H9 (cell line): ENCODE data around the gene MAST1. TPM values are rescaled to one million over a fixed set of nuclear protein-coding genes. Genes with fewer than 3 reads are reported as not detected.

Experiments
- DNase-seq: peaks from one replicate; pipeline ENCODE4 v3.0.0-alpha.2; 2017
- H2AFZ ChIP-seq: one replicate; pipeline ENCODE4 v1.6.1; 2013; ENCODE audit warnings: mild to moderate bottlenecking, low read length, control low read depth, moderate library complexity
- H2AK5ac ChIP-seq: 2 replicates; pipeline ENCODE4 v1.6.1; 2013; ENCODE audit warnings: low read length, control low read depth, mixed read lengths; ENCODE audit not compliant: insufficient read length
- H2BK120ac ChIP-seq: one replicate; pipeline ENCODE4 v1.6.1; 2013; ENCODE audit warnings: low read depth, mild to moderate bottlenecking, low read length, control low read depth, inconsistent platforms; ENCODE audit not compliant: poor library complexity, severe bottlenecking
- H2BK12ac ChIP-seq: 2 replicates; pipeline ENCODE4 v1.6.1; 2013; ENCODE audit warnings: low read length, control low read depth, mixed read lengths, low read depth; ENCODE audit not compliant: insufficient read length
- H2BK15ac ChIP-seq: 2 replicates; pipeline ENCODE4 v1.6.1; 2013; ENCODE audit warnings: low read depth, low read length, control low read depth
- H2BK20ac ChIP-seq: one replicate; pipeline ENCODE4 v1.6.1; 2013; ENCODE audit warnings: low read depth, mild to moderate bottlenecking, low read length, control low read depth, inconsistent platforms; ENCODE audit not compliant: poor library complexity, severe bottlenecking
- H2BK5ac ChIP-seq: 2 replicates; pipeline ENCODE4 v1.6.1; 2013; ENCODE audit warnings: low read length, control low read depth, mixed read lengths; ENCODE audit not compliant: insufficient read length
- H3K14ac ChIP-seq: 2 replicates; pipeline ENCODE4 v1.6.1; 2013; ENCODE audit warnings: low read length, control low read depth; ENCODE audit not compliant: insufficient read depth
- H3K18ac ChIP-seq: 2 replicates; pipeline ENCODE4 v1.6.1; 2013; ENCODE audit warnings: low read depth, mild to moderate bottlenecking, mixed read lengths, low read length, control low read depth; ENCODE audit not compliant: insufficient read length
- H3K23ac ChIP-seq: 2 replicates; pipeline ENCODE4 v1.6.1; 2013; ENCODE audit warnings: low read length, control low read depth, mixed read lengths, low read depth; ENCODE audit not compliant: insufficient read length
- H3K23me2 ChIP-seq: 2 replicates; pipeline ENCODE4 v1.6.1; 2013; ENCODE audit warnings: low read depth, mild to moderate bottlenecking, mixed read lengths, low read length, control low read depth; ENCODE audit not compliant: insufficient read length, poor library complexity, severe bottlenecking
- H3K27ac ChIP-seq: 2 replicates; pipeline ENCODE4 v1.5.1; 2013; ENCODE audit warnings: low read length, control low read depth, mixed read lengths, low read depth; ENCODE audit not compliant: insufficient read length
- H3K27me3 ChIP-seq: 2 replicates; pipeline ENCODE4 v1.6.1; 2013; ENCODE audit warnings: low read length, control low read depth, inconsistent platforms; ENCODE audit not compliant: insufficient read depth
- H3K4ac ChIP-seq: 2 replicates; pipeline ENCODE4 v1.6.1; 2013; ENCODE audit warnings: low read depth, mild to moderate bottlenecking, control low read depth, inconsistent platforms, low read length, moderate library complexity
- H3K4me1 ChIP-seq: 2 replicates; pipeline ENCODE4 v1.6.1; 2013; ENCODE audit warnings: low read length, control low read depth, inconsistent platforms; ENCODE audit not compliant: insufficient read depth
- H3K4me2 ChIP-seq: 2 replicates; pipeline ENCODE4 v1.6.1; 2013; ENCODE audit warnings: low read length, control low read depth, mixed read lengths; ENCODE audit not compliant: insufficient read length, insufficient read depth
- H3K56ac ChIP-seq: 2 replicates; pipeline ENCODE4 v1.6.1; 2013; ENCODE audit warnings: low read depth, mild to moderate bottlenecking, mixed read lengths, low read length, control low read depth; ENCODE audit not compliant: insufficient read length
- H3K79me1 ChIP-seq: 2 replicates; pipeline ENCODE4 v1.6.1; 2013; ENCODE audit warnings: low read depth, mild to moderate bottlenecking, moderate library complexity, low read length, control low read depth, inconsistent platforms; ENCODE audit not compliant: insufficient read depth, poor library complexity, severe bottlenecking
- H3K79me2 ChIP-seq: 2 replicates; pipeline ENCODE4 v1.6.1; 2013; ENCODE audit warnings: low read length, control low read depth, inconsistent platforms; ENCODE audit not compliant: insufficient read depth
- H3K9ac ChIP-seq: 2 replicates; pipeline ENCODE4 v1.6.1; 2013; ENCODE audit warnings: low read length, control low read depth, mixed read lengths; ENCODE audit not compliant: insufficient read length; ENCODE audit errors: extremely low read depth
- H3K9me3 ChIP-seq: one replicate; pipeline ENCODE4 v1.6.1; 2013; ENCODE audit warnings: low read depth, low read length, inconsistent platforms; ENCODE audit not compliant: control insufficient read depth
- H3T11ph ChIP-seq: one replicate; pipeline ENCODE4 v1.6.1; 2013; ENCODE audit warnings: mild to moderate bottlenecking, low read length, control low read depth, inconsistent platforms
- H4K20me1 ChIP-seq: one replicate; pipeline ENCODE4 v1.6.1; 2013; ENCODE audit not compliant: control insufficient read depth, insufficient read length, insufficient read depth
- H4K5ac ChIP-seq: 2 replicates; pipeline ENCODE4 v1.6.1; 2013; ENCODE audit warnings: low read depth, mild to moderate bottlenecking, mixed read lengths, low read length, control low read depth; ENCODE audit not compliant: insufficient read length
- H4K8ac ChIP-seq: replicated peaks from 2 replicates; pipeline ENCODE4 v1.6.1; 2013; ENCODE audit warnings: low read length, control low read depth, mixed read lengths, low read depth; ENCODE audit not compliant: insufficient read length
- H4K91ac ChIP-seq: 2 replicates; pipeline ENCODE4 v1.6.1; 2013; ENCODE audit warnings: low read depth, mild to moderate bottlenecking, moderate library complexity, mixed read lengths, low read length, control low read depth; ENCODE audit not compliant: insufficient read length
- H3K27ac Mint-ChIP-seq, 3 experiments: 2 replicates in 2 of 3; 3 replicates in 1 of 3; pipeline ENCODE4 v1.8.0; 2020 to 2021; ENCODE audit warnings: mixed read lengths in 3 of 3, mild to moderate bottlenecking in 1 of 3, moderate library complexity in 1 of 3
- H3K27me3 Mint-ChIP-seq: 2 replicates; pipeline ENCODE4 v1.8.0; 2021; ENCODE audit warnings: low read depth, mild to moderate bottlenecking, moderate library complexity, mixed read lengths
- H3K36me3 Mint-ChIP-seq, 3 experiments: 2 replicates in 2 of 3; 3 replicates in 1 of 3; pipeline ENCODE4 v1.8.0; 2020 to 2021; ENCODE audit warnings: low read depth in 3 of 3, mixed read lengths in 3 of 3; ENCODE audit not compliant: insufficient read depth in 1 of 3
- H3K4me1 Mint-ChIP-seq, 2 experiments: 2 replicates each; pipeline ENCODE4 v1.8.0; 2020; ENCODE audit warnings: mixed read lengths in 2 of 2
- H3K4me3 Mint-ChIP-seq, 2 experiments: 2 replicates in 1 of 2; 3 replicates in 1 of 2; pipeline ENCODE4 v1.8.0; 2020 to 2021; ENCODE audit warnings: mild to moderate bottlenecking in 2 of 2, mixed read lengths in 2 of 2, moderate library complexity in 1 of 2
- H3K9me3 Mint-ChIP-seq, 2 experiments: 2 replicates in 1 of 2; 3 replicates in 1 of 2; pipeline ENCODE4 v1.8.0; 2020; ENCODE audit warnings: mild to moderate bottlenecking in 2 of 2, mixed read lengths in 2 of 2, moderate library complexity in 1 of 2
- CTCF ChIP-seq: fragments of 200-600 bp; sonication (generic); conservative IDR thresholded peaks from 3 replicates; pipeline ENCODE4 v1.8.0; 2021; ENCODE audit warnings: antibody characterized with exemption, mild to moderate bottlenecking
- whole genome bisulfite sequencing: extraction: QIAGEN DNeasy Blood & Tissue Kit; methylation state at CpG from one replicate; pipeline ENCODE4 v1.1.7; 2013; ENCODE audit warnings: missing lambda C conversion rate, low lambda C conversion rate, mixed read lengths; ENCODE audit not compliant: insufficient read length; ENCODE audit errors: extremely low coverage; 5-methylcytosine and 5-hydroxymethylcytosine counted together
- total RNA-seq: library from RNA; stranded (reverse); gene quantifications from 2 replicates; pipeline ENCODE4 v1.2.1, GENCODE V29; 2021

MAST1 gene
- total RNA-seq, 1 experiment from 2014 or later: 15.1 TPM

GRCh38 chr19:12801466-12802266 lies 36.6 kb upstream of the MAST1 start, which contains the start of the genes PRDX2 and THSD8:
PRDX2 (minus strand) TSS chr19:12801800; CDS start chr19:12801261, 539 bp downstream.
THSD8 (plus strand) TSS chr19:12802069; CDS start chr19:12802072, 3 bp downstream.
- Histone ChIP-seq H3K4me1 (no peaks in the 10 kb centered on the region; the same call in 1 of the 2 replicates), H2BK5ac (no peak within 1 kb of the TSS), H2BK120ac (no peak within 1 kb of the TSS), H2BK15ac (no peak within 1 kb of the TSS), H2BK20ac (no peak within 1 kb of the TSS), H3K4ac (no peak within 1 kb of the TSS), H3T11ph (no peak within 1 kb of the TSS), H2BK12ac (no peak within 1 kb of the TSS), H3K23me2 (peaks cover 24% of the 10 kb centered on the region), H3K27me3 (no peaks in the 10 kb centered on the region), H4K8ac (no peak within 1 kb of the TSS), H4K91ac (no peak within 1 kb of the TSS), H3K23ac (no peak within 1 kb of the TSS), H3K79me2 (no peaks in the 10 kb centered on the region), H4K5ac (no peak within 1 kb of the TSS), H3K9ac (peak within 1 kb of the TSS; percentile 85), H3K18ac (peak within 1 kb of the TSS; percentile 73), H4K20me1 (no peaks in the 10 kb centered on the region), H3K4me2 (peak within 1 kb of the TSS; percentile 84), H3K14ac (peak within 1 kb of the TSS; percentile 86), H3K79me1 (peaks cover 4% of the 10 kb centered on the region), H3K27ac (no peak within 1 kb of the TSS), H2AK5ac (no peak within 1 kb of the TSS), H3K56ac (no peak within 1 kb of the TSS), H3K9me3 (no peaks in the 10 kb centered on the region), H2AFZ (no peak within 1 kb of the TSS)
- peaks cover 11 to 44% (median 35%) of the 10 kb centered on the region in 3 experiments; a peak in 6 of 7 replicates for H3K36me3 Mint-ChIP-seq
- no peak; the same call in 2 of the 3 replicates for TF ChIP-seq CTCF
- DNase-seq: peak; percentile 77
- peak within 1 kb of the TSS; percentile 91 to 94 for H3K4me3 Mint-ChIP-seq
- H3K4me1 Mint-ChIP-seq: peaks cover 16 to 20% of the 10 kb centered on the region in 2 experiments
- no CpG with 5 or more reads among the region's 78 CpGs for WGBS
- H3K27me3 Mint-ChIP-seq: peaks cover 6% of the 10 kb centered on the region
- H3K27ac Mint-ChIP-seq: peak within 1 kb of the TSS in 1 of 3 experiments; percentile 81; a peak in 2 of 7 replicates
- H3K9me3 Mint-ChIP-seq: no peaks in the 10 kb centered on the region; a peak in 1 of 5 replicates
